ENCODE results near the gene ANOS1. TPM values are rescaled to one million over a fixed set of nuclear protein-coding genes. Genes with fewer than 3 reads are reported as not detected.

ANOS1 gene
- polyA plus RNA-seq, 2 of the 4 experiments (the other 2 are of a cell fraction) = 0.04 TPM; not detected in 1

GRCh38 chrX:8647176-8647575, 84.8 kb downstream of the ANOS1 start:
- FAIRE-seq (no peak), DNase-seq (ENCODE audit: low read depth in 1 of 2, low spot score in 1 of 2) (no peak), ATAC-seq (no peak)
- POLR2A ChIA-PET = no interaction called here
- Histone ChIP-seq H3K27ac (no peak overlapping the region), H3K4me1 (no peaks in the 10 kb centered on the region), H3K4me2 (no peak overlapping the region), H3K9me3 (no peaks in the 10 kb centered on the region), H3K4me3 (no peak overlapping the region)
- TF ChIP-seq KDM5A (IDR thresholded peaks at IDR 0.05) = no peak
- TF ChIP-seq NR3C1 (IDR thresholded peaks at IDR 0.05) = no peak
- no peak for TF ChIP-seq KDM1A (IDR thresholded peaks at IDR 0.05; ENCODE audit: low read depth)
- TF ChIP-seq RNF2 (IDR thresholded peaks at IDR 0.05; ENCODE audit: borderline replicate concordance, low read depth) = no peak
- no peak for TF ChIP-seq ZNF302 (CRISPR knock-in tag; IDR thresholded peaks at IDR 0.05)
- TF ChIP-seq NFE2L2 (conservative IDR thresholded peaks at IDR 0.05; ENCODE audit: low read length) = no peak
- no peak for TF ChIP-seq SMC3 (IDR thresholded peaks at IDR 0.05)
- no peak for TF ChIP-seq HDAC2 (IDR thresholded peaks at IDR 0.05)
- TF ChIP-seq NPAS2 (CRISPR knock-in tag; IDR thresholded peaks at IDR 0.05; ENCODE audit: borderline replicate concordance) = no peak
- no peak for TF ChIP-seq POLR2AphosphoS2 (conservative IDR thresholded peaks at IDR 0.05; ENCODE audit: low read length)
- no peak for TF ChIP-seq BHLHE40 (IDR thresholded peaks at IDR 0.05; ENCODE audit: low read depth, low read length)
- no peak for TF ChIP-seq SREBF2 (IDR thresholded peaks at IDR 0.05)
- no peak for TF ChIP-seq RCOR1 (IDR thresholded peaks at IDR 0.05; ENCODE audit: low read depth, low read length)
- TF ChIP-seq FOSB (CRISPR knock-in tag; IDR thresholded peaks at IDR 0.05) = no peak
- no peak for TF ChIP-seq TP53 (CRISPR knock-in tag; IDR thresholded peaks at IDR 0.05)
- no peak for TF ChIP-seq PBX3 (IDR thresholded peaks at IDR 0.05)
- no peak for TF ChIP-seq MAFK (IDR thresholded peaks at IDR 0.05; ENCODE audit: partially characterized antibody)
- TF ChIP-seq RARB (CRISPR knock-in tag; IDR thresholded peaks at IDR 0.05) = no peak
- WGBS (ENCODE audit: missing lambda C conversion rate) = 11% methylated on average over 7 of the region's 7 CpGs
- CTCF ChIA-PET = no interaction called here

GRCh38 chrX:8639949-8640475, 91.9 kb downstream of the ANOS1 start:
- H3K4me1 ChIP-seq = no peaks in the 10 kb centered on the region
- ChIA-PET POLR2A (no interaction called here), CTCF (no interaction called here)
- no peak for DNase-seq (ENCODE audit: low read depth in 1 of 2, low spot score in 1 of 2)
- FAIRE-seq = no peak
- TF ChIP-seq RNF2 (IDR thresholded peaks at IDR 0.05; ENCODE audit: borderline replicate concordance, low read depth) = no peak
- no peak for TF ChIP-seq BCL3 (IDR thresholded peaks at IDR 0.05)
- no peak for TF ChIP-seq EHMT2 (IDR thresholded peaks at IDR 0.05; ENCODE audit: low read depth)
- no peak for TF ChIP-seq ZC3H11A (IDR thresholded peaks at IDR 0.05)
- no peak for TF ChIP-seq HES2 (IDR thresholded peaks at IDR 0.05)
- no peak for TF ChIP-seq POLR2A (IDR thresholded peaks at IDR 0.05; ENCODE audit: low read length)
- no peak for TF ChIP-seq FOSB (CRISPR knock-in tag; IDR thresholded peaks at IDR 0.05)
- TF ChIP-seq MYC (IDR thresholded peaks at IDR 0.05; ENCODE audit: borderline replicate concordance, low read length) = no peak
- no peak for TF ChIP-seq PBX3 (IDR thresholded peaks at IDR 0.05)
- TF ChIP-seq HMGXB4 (CRISPR knock-in tag; IDR thresholded peaks at IDR 0.05; ENCODE audit: borderline replicate concordance) = no peak
- no peak for TF ChIP-seq CEBPB (IDR thresholded peaks at IDR 0.05)
- TF ChIP-seq SREBF2 (IDR thresholded peaks at IDR 0.05) = no peak
- TF ChIP-seq MAX (IDR thresholded peaks at IDR 0.05) = no peak
- no peak for TF ChIP-seq MAFK (IDR thresholded peaks at IDR 0.05; ENCODE audit: partially characterized antibody)
- 21% methylated on average over 8 of the region's 11 CpGs for WGBS (ENCODE audit: missing lambda C conversion rate)
- no peak overlapping the region for H3K4me3 ChIP-seq
- no peaks in the 10 kb centered on the region for H3K9me3 ChIP-seq
- no peak overlapping the region for H3K27ac ChIP-seq
- H3K4me2 ChIP-seq = no peak overlapping the region
- ATAC-seq = no peak
